HG02610 (cell line): ENCODE results near the gene HSF2.
"Not testable (repeated sequence)": the region's sequence is repeated elsewhere in the genome, so short reads cannot be mapped to it uniquely, and the experiment has no call there.

Source experiments
- ATAC-seq: cut with Tn5 transposase; IDR thresholded peaks from one replicate; pipeline ENCODE4 v1.9.1; 2021; ENCODE audit warnings: mild to moderate bottlenecking, moderate library complexity; ENCODE audit not compliant: unreplicated experiment

HSF2 gene

DNA sequence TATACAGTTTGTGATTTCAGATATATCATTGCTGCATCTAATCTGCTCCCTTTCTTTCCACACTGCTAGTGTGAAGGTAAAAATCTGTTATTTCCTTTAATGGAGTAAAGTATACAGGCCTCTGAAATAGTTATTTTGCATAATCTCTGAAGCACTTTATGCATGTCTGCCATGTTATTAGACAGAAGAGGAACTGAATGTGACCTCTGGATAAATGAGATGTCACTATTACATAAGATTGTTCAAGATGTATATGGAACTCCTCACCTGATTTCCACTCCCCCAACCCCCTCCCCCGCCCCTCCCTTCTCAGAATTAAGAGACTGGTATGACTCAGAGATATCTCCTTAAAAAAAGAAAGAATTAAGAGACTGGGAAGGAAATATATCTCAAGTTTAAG, 45.8 kb downstream of the HSF2 start:
- no peak for ATAC-seq

DNA sequence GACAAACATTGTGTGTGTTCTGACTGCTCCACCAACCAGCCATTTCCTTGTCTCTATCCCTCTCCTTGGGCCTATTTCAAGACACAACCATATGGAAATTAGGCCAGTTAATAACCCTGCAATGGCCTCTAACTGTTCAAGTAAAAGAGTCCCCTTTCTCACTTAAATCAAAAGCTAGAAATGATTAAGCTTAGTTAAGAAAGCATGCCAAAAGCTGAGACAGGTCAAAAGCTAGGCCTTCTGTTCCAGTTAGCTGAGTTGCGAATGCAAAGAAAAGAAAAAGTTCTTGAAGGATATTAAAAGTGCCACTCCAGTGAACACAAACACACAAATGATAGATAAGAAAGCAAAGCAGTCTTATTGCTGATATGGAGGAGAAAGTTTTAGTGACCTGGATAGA, 49.6 kb downstream of the HSF2 start:
- peak; percentile 68 for ATAC-seq

DNA sequence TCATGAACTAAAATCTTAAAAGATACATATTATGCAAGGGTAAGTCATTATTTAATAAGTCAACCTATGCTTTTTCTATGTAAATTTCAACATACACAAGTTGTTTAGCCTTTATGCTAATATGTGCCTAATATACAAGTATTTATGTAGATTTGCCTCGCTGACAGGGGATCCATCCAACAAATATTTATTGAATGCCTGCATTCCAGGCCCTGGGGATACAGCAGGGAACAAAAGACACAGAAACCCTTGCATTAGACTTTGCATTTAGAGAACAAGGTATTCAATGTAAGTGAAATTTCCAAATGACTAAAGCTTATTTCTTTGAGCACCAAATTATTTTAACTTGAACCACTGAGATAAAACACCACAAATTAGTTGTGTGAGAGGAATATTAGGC, 53.1 kb downstream of the HSF2 start:
- ATAC-seq, result no peak

DNA sequence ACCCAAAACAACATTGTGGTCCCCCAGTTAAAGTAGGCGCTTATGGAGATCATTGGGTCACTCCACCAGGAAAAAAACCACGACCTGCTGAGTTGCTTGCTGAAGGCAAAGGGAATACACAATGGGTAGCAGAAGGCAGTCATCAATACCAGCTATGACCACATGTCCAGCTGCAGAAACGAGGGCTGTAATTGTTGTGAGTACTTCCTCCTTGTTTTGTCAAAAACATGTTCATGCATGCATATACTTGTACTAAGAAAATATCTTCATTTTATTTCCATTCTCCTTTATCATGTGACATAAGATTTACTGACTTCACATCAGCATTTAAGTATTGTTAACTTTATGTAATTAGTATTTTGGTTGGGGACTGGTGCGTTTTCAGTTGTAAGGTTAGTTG, 55.2 kb downstream of the HSF2 start:
- ATAC-seq, result no peak

DNA sequence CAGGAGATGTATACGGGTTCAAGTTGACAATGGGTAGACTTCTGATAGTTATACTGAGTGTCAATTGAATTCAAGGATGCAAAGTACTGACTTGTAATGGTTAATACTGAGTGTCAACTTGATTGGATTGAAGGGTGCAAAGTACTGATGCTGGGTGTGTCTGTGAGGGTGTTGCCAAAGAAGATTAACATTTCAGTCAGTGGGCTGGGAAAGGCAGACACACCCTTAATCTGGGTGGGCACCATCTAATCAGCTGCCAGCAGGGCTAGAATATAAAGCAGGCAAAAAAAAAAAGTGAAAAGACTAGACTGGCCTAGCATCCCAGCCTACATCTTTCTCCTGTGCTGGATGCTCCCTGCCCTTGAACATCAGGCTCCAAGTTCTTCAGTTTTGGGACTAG, 55.7 kb downstream of the HSF2 start:
- not testable (repeated sequence) for ATAC-seq

DNA sequence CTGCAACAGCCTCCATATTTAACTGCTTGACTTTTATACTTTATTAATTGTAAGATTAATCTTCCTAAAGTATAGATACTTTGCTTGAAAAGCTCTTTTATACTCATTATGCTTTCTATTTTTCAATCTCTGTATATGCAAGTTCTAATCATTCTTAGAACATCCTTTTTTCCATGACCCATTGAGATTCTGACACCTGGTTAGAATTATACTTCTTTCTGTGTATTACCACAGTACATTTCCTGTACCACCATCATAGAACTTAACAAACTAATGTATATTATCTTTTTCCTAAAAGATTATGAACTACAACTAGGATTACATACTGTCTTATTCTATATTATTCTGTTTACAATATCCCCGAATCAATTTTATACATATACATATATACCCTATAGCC, 58.6 kb downstream of the HSF2 start:
- ATAC-seq, result no peak

DNA sequence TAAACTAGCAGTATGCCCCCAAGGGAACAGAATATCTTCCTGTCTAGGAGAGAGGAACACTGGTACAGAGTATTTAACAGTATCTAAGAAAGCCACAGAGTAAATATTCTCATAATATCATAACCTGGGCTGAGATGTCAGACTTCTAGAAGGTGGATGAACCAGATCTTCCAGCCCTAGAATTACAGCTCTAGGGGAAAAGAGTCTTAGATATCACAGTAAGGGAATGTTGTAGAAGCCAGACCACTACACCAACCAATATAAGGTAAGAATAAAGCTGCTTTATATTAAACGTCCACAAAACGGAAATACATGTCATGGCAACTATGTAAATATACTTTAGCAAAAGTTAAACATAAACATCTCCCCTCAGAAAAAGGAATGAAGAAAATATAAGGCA, 59.8 kb downstream of the HSF2 start:
- ATAC-seq, result no peak

DNA sequence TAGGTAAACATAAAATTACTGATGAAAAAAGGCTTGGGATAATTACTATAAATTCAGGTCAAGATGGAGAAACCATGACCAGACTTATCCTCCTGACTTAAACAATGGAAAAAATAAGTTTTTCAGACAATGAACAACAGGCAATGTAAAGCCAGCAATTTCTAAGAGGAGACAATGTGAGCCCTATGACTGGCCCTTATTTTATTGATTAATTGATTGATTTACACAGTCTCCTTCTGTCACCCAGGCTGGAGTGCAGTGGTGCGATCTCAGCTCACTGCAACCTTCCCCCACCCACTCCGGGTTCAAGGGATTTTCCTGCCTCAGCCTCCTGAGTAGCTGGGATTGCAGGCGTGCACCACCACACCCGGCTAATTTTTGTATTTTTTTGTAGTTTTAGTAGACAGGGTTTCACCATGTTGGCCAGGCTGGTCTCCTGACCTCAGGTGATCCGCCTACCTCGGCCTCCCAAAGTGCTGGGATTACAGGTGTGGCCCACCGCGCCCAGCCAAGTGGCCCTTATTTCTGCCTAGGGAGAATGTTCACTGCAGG, 60.5 kb downstream of the HSF2 start:
- ATAC-seq, result not testable (repeated sequence)

DNA sequence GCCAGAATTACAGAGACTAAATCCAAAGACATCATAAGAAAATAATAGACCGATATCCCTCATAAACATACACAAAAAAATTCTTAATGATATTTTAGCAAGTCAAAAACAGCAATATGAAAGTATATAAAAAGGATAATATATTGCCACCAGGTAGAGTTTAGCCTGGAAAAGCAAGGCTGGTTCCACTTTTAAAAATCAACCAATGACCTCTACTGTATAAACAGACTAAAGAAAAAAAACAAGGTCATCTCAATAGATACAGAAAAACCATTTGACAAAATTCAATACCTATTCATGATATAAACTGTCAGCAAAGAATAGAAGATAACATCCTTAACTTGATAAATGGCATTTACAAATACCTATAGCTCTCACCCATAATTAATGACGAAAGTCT, 62.4 kb downstream of the HSF2 start:
- ATAC-seq, result no peak

DNA sequence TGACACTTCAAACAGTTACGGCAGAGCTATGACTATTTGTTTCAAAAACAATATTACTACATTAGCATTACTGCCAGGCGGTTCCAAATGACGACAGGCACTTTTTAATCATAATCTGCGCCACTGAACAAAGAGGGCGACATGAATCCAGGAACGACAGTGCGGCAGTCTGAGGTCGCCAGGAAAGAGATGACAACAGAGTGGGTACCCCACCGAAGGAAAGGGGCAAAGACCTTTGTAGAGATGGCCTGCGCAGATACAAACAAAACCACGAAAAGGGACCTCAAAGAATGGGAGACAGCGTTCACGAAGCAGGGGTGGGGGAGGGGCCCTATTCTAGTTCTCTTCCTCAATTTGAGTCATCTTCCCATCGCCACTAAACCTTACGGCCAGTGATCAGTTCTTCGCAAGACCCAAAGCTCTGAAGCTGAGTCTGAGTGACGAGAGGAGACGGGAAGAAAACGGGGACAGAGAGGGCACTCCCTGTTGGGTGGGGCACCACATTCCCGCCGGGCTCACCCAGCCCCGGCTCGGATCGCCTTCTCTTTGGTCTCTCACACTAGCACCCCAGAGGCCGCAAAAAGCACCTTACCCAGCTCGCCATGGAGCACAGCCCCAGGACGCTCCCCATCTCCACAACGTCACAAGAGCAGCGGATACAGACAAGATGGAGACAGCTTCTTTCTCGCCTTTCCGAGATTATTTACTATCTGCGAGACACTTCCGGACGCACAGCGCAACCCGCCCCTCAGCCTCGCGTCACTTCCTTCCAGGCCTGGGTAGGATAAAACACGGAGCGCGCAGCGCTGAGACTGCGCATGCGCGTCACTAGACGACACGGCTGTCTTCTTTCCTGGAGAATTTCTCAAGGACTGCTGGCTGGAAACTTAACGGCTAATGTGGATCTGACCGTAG, 71.9 kb downstream of the HSF2 start, which contains the start of gene SERINC1:
SERINC1 (minus strand) TSS at position 701 of the 915 bp plus-strand sequence; CDS start at position 631, 70 bp downstream.
- peak; percentile 100 for ATAC-seq

DNA sequence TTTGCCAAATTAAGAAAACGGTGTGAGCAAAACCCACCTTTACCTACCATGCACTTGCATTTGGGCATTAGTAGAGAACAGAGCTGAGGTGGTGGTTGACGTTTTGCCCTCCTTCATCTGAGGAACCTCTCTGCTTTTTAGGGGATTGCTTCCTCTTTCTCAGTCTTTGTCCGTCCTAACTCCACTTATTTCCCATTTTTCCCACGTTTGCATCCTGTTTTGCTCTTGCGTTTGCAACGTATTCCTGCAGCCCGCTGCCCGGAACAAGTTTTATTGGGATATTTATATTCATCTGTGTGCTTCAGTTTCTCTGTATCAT, 72.5 kb downstream of the HSF2 start:
- ATAC-seq, result peak; percentile 47

DNA sequence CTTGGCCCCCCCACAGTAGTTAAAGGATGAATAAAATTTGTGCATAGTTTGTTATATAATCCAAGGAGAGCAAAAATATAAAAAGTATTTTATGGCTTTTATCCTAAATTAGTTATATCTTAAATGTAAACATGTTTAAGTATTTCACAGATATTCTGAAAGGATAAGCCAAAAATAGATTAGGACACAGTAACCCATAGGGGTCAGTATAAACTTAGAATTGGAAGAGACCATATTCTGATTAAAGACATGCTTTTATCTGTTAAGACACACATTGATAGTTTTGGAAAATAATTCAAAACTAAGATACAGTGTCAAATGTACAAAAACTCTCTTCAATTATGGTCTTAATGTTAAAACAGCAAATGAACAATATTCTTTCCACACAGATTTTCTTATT, 76.7 kb downstream of the HSF2 start:
- ATAC-seq, result no peak

DNA sequence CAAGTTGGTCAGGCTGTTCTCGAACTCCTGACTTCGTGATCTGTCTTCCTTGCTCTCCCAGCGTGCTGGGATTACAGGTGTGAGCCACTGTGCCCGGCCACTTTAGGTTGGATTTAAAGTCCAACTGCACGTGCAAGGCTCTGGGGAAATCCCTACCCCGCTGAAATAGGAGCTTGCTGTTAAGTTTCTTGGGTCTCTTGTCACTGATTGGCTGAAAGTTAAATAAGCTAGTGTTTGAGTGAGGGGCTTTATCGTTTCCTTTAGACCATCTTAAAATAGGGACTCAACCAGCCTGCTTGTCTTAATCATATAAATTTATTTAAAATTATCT, 83.3 kb downstream of the HSF2 start:
- ATAC-seq, result no peak
